Epithelial cell of prostate (primary cell): ENCODE results near the gene ATP2B2.
"Not testable (repeated sequence)": the region's sequence is repeated elsewhere in the genome, so short reads cannot be mapped to it uniquely, and the experiment has no call there.

ENCODE experiments used
- DNase-seq: peaks from one replicate; pipeline ENCODE4 v3.0.0-alpha.2; 2011; ENCODE audit warnings: low read depth, low spot score
- H3K27ac ChIP-seq: fragments of 450-650 bp; 2 replicates; pipeline ENCODE4 v1.5.1; 2017; ENCODE audit warnings: mild to moderate bottlenecking

ATP2B2 gene

GRCh38 chr3:10505050-10505790 is at the start of gene ATP2B2:
ATP2B2 (minus strand) TSS chr3:10505586; CDS start chr3:10449543, 56,043 bp downstream.
- no peak for DNase-seq
- no peak within 1 kb of the TSS for H3K27ac ChIP-seq

- H3K27ac ChIP-seq, result no peak overlapping the region
- no peak for DNase-seq
These were observed 49.4 kb upstream of the ATP2B2 start for GRCh38 chr3:10554746-10555145.

- DNase-seq, result no peak
These were observed 48.8 kb upstream of the ATP2B2 start for GRCh38 chr3:10554236-10554611.

GRCh38 chr3:10553591-10554235 is 48.3 kb upstream of the ATP2B2 start:
- no peak overlapping the region for H3K27ac ChIP-seq
- no peak for DNase-seq

More at GRCh38 chr3:10554236-10554611, 48.8 kb upstream of the ATP2B2 start:
- H3K27ac ChIP-seq, result no peak overlapping the region

GRCh38 chr3:10552631-10552943 is 47.2 kb upstream of the ATP2B2 start:
- DNase-seq, result no peak
- H3K27ac ChIP-seq, result no peak overlapping the region

- DNase-seq, result no peak
- no peak overlapping the region for H3K27ac ChIP-seq
These were observed 46.6 kb upstream of the ATP2B2 start for GRCh38 chr3:10551821-10552630.

GRCh38 chr3:10551139-10551538 is 45.8 kb upstream of the ATP2B2 start:
- no peak overlapping the region for H3K27ac ChIP-seq
- DNase-seq, result no peak

- no peak for DNase-seq
- no peak overlapping the region for H3K27ac ChIP-seq
These were observed 45.3 kb upstream of the ATP2B2 start for GRCh38 chr3:10550705-10551104.

- no peak for DNase-seq
- H3K27ac ChIP-seq, result no peak overlapping the region
These were observed 44.3 kb upstream of the ATP2B2 start for GRCh38 chr3:10549617-10550230.

- H3K27ac ChIP-seq, result no peak overlapping the region
- DNase-seq, result no peak
These were observed 43.6 kb upstream of the ATP2B2 start for GRCh38 chr3:10548992-10549391.

GRCh38 chr3:10547841-10548783 is 42.7 kb upstream of the ATP2B2 start:
- no peak overlapping the region for H3K27ac ChIP-seq
- DNase-seq, result no peak

- no peak for DNase-seq
- no peak overlapping the region for H3K27ac ChIP-seq
These were observed 42.0 kb upstream of the ATP2B2 start for GRCh38 chr3:10547413-10547812.

- no peak for DNase-seq
- no peak overlapping the region for H3K27ac ChIP-seq
These were observed 41.5 kb upstream of the ATP2B2 start for GRCh38 chr3:10546820-10547263.

GRCh38 chr3:10546181-10546624 is 40.8 kb upstream of the ATP2B2 start:
- DNase-seq, result no peak
- H3K27ac ChIP-seq, result no peak overlapping the region

- DNase-seq, result no peak
- H3K27ac ChIP-seq, result no peak overlapping the region
These were observed 37.1 kb upstream of the ATP2B2 start for GRCh38 chr3:10542518-10542917.

- DNase-seq, H3K27ac ChIP-seq: not testable (repeated sequence)
These were observed 35.0 kb upstream of the ATP2B2 start for GRCh38 chr3:10540347-10540746.

GRCh38 chr3:10534066-10534465 is 28.7 kb upstream of the ATP2B2 start:
- H3K27ac ChIP-seq, result no peak overlapping the region
- no peak for DNase-seq

- no peak overlapping the region for H3K27ac ChIP-seq
- DNase-seq, result no peak
These were observed 28.3 kb upstream of the ATP2B2 start for GRCh38 chr3:10533737-10534023.

GRCh38 chr3:10532939-10533736 is 27.8 kb upstream of the ATP2B2 start:
- no peak for DNase-seq
- no peak overlapping the region for H3K27ac ChIP-seq
